Breast epithelium (tissue), 4 donors: ENCODE data around the gene ANTXRL. TPM values are rescaled to one million over a fixed set of nuclear protein-coding genes. Genes with fewer than 3 reads are reported as not detected.
A peak's percentile ranks its signal among the peaks of the same experiment; 100 is the strongest.
"Not testable (repeated sequence)": the region's sequence is repeated elsewhere in the genome, so short reads cannot be mapped to it uniquely, and the experiment has no call there.

ENCODE experiments used
- DNase-seq, 2 donors: peaks; one replicate each; pipeline ENCODE4 v3.0.0-alpha.2; 2019; ENCODE audit warnings: low spot score in 2 of 2
- H3K27ac ChIP-seq, 2 donors: fragments of 200-600 bp; sonication (generic) in 1 of 2; one replicate each; pipeline ENCODE4 v1.5.1; 2016 to 2019; ENCODE audit warnings: mild to moderate bottlenecking in 1 of 2
- H3K27me3 ChIP-seq, 2 donors: fragments of 200-600 bp; sonication (generic) in 1 of 2; one replicate each; pipeline versions ENCODE4 v1.5.1 to v1.6.0; 2017 to 2019; ENCODE audit warnings: control low read depth in 1 of 2, mild to moderate bottlenecking in 1 of 2
- H3K36me3 ChIP-seq: fragments of 200-600 bp; one replicate; pipeline ENCODE4 v1.5.1; 2019
- H3K4me1 ChIP-seq, 2 donors: fragments of 200-600 bp; sonication (generic); one replicate each; pipeline ENCODE4 v1.5.1; 2016 to 2019; ENCODE audit warnings: control low read depth in 1 of 2
- H3K4me3 ChIP-seq, 3 donors: fragments of 200-600 bp; sonication (generic); 1 replicate in 2 of 3; 2 replicates in 1 of 3; pipeline ENCODE4 v1.5.1; 2016 to 2019; ENCODE audit warnings: mild to moderate bottlenecking in 3 of 3, moderate library complexity in 2 of 3
- H3K9me3 ChIP-seq, 2 donors: fragments of 200-600 bp; sonication (generic) in 1 of 2; one replicate each; pipeline ENCODE4 v1.5.1; 2016 to 2019; ENCODE audit warnings: control low read depth in 1 of 2
- CTCF ChIP-seq, 3 donors: fragments of 450-650 bp; IDR thresholded peaks; one replicate each; pipeline ENCODE4 v1.5.1; 2016 to 2017; ENCODE audit warnings: antibody characterized with exemption in 3 of 3, mild to moderate bottlenecking in 3 of 3, moderate library complexity in 3 of 3
- POLR2A ChIP-seq: fragments of 450-650 bp; IDR thresholded peaks from one replicate; pipeline ENCODE4 v1.6.1; 2016; ENCODE audit warnings: antibody characterized with exemption, mild to moderate bottlenecking, moderate library complexity
- POLR2AphosphoS5 ChIP-seq, 3 donors: sonication (generic); formaldehyde crosslinking; IDR thresholded peaks; one replicate each; pipeline ENCODE4 v1.6.1; 2017; ENCODE audit warnings: antibody characterized with exemption in 3 of 3
- intact Hi-C: fragments of 100-400 bp; cut with DNase I; formaldehyde crosslinking; loops from one replicate; pipeline ENCODE4 v1.15.1; 2023; ENCODE audit warnings: low total_unique reads
- total RNA-seq, 3 donors: library from RNA; depleted of rRNA; stranded (reverse); fragments of >200 nt; gene quantifications; one replicate each; pipeline ENCODE4 v1.1.0, GENCODE V29; 2016

Gene ANTXRL
- total RNA-seq, 3 donors from 2014 or later, result 0.15 TPM; not detected in 2

- Histone ChIP-seq H3K36me3 (no peaks in the 10 kb centered on the region), H3K9me3 (no peaks in the 10 kb centered on the region), H3K27me3 (no peaks in the 10 kb centered on the region), H3K27ac (no peak overlapping the region), H3K4me1 (peaks cover 0 to 8% of the 10 kb centered on the region in 2 donors), H3K4me3 (no peak overlapping the region)
- DNase-seq, result peak in 1 of 2 donors; percentile 43
- intact Hi-C loops, result no loop called here
- TF ChIP-seq CTCF (IDR thresholded peaks at IDR 0.05) (no peak), POLR2AphosphoS5 (IDR thresholded peaks at IDR 0.05) (no peak), POLR2A (no peak)
Observed at GRCh38 chr10:46253076-46254006, 33.5 kb upstream of the ANTXRL start.

GRCh38 chr10:46254007-46254383, 32.8 kb upstream of the ANTXRL start:
- Histone ChIP-seq H3K9me3 (no peaks in the 10 kb centered on the region), H3K4me3 (no peak overlapping the region), H3K36me3 (no peaks in the 10 kb centered on the region), H3K27ac (no peak overlapping the region), H3K4me1 (peaks cover 0 to 8% of the 10 kb centered on the region in 2 donors), H3K27me3 (no peaks in the 10 kb centered on the region)
- intact Hi-C loops, result no loop called here
- DNase-seq, result no peak
- TF ChIP-seq CTCF (IDR thresholded peaks at IDR 0.05) (no peak), POLR2AphosphoS5 (IDR thresholded peaks at IDR 0.05) (no peak), POLR2A (no peak)

GRCh38 chr10:46254467-46254866, 32.3 kb upstream of the ANTXRL start:
- no peaks in the 10 kb centered on the region for H3K9me3 ChIP-seq
- peaks cover 0 to 8% of the 10 kb centered on the region in 2 donors for H3K4me1 ChIP-seq
- intact Hi-C loops, result no loop called here
- TF ChIP-seq CTCF (IDR thresholded peaks at IDR 0.05) (no peak), POLR2AphosphoS5 (IDR thresholded peaks at IDR 0.05) (no peak), POLR2A (no peak)
- no peak overlapping the region for H3K27ac ChIP-seq
- no peaks in the 10 kb centered on the region for H3K36me3 ChIP-seq
- H3K4me3 ChIP-seq, result no peak overlapping the region
- H3K27me3 ChIP-seq, result no peaks in the 10 kb centered on the region
- no peak for DNase-seq

DNA sequence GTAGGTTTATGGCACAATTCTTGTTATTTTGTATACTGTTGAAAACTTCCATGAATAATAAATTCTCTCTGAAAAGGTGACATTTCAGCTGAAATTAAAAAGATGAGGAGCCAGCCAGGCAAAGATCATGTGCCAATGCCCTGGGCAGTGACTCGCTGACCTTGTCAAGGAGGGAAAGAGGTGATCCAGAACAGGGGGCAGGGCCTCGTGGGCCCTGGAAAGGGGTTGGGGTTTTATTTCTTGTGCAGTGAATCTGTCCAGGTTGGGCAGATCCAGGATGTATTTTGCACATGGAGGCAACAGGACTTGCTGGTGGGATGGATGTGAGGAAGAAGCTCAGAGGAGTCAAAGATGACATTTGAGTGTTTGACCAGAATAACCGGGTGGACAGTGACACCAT, 31.6 kb upstream of the ANTXRL start:
- DNase-seq, intact Hi-C loops, H3K36me3 ChIP-seq, H3K9me3 ChIP-seq, H3K27ac ChIP-seq, H3K27me3 ChIP-seq, H3K4me3 ChIP-seq, H3K4me1 ChIP-seq: not testable (repeated sequence)

DNA sequence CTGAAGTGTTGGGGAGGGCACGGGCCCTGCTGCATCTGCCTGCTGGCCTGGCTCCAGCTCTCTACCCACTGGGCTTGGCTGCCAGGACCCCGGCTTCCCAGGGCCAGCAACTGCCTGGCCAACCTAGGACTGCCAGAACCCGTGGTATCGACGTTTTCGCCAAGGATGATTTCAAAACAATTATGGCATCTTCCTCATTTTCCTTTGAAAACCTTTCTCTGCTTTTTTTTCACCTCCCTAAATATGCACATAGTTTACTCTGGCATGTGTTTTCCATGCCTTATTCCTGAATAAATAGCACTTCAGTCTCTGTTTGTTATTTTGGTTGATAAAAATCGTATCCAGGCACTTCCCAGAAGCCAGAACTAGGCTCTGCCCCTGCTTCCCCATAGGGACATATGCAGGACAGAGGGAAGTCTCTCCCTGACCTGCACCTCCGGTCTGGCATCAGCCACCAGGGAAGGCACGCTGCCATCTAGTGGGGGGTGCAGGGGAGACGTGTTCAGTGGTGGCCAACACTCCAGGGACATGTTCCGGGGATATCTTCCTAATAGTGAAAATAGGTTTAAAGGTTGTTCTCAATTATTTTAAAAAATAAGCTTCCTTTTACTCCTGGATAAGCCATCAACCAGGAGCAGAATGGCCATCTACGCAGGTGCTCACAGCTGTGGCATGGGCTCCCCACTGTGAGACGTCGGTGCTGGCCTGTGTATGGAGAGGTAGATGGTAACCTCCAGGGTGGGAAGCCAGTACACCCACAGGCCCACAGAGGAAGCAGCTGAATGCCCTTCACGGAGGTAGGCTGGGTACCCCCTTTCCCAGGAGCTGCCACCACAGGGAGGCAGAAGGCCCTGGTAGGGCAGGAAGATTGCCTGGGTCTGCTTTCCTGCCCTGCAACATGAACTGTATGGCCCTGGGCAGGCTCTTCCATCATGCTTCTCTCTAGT, 30.7 kb upstream of the ANTXRL start:
- DNase-seq, result peak; percentile 67 to 76
- intact Hi-C loops, result no loop called here
- Histone ChIP-seq H3K36me3 (no peaks in the 10 kb centered on the region), H3K4me3 (peak overlapping the region in 1 of 3 donors; percentile 16), H3K27ac (peak overlapping the region; percentile 71 to 72), H3K9me3 (no peaks in the 10 kb centered on the region), H3K4me1 (peaks cover 0 to 8% of the 10 kb centered on the region in 2 donors), H3K27me3 (no peaks in the 10 kb centered on the region)
- TF ChIP-seq POLR2AphosphoS5 (IDR thresholded peaks at IDR 0.05) (no peak), POLR2A (no peak), CTCF (IDR thresholded peaks at IDR 0.05) (no peak)
